Activated CD8-positive, alpha-beta memory T cell treated with anti-CD3 and anti-CD28 coated beads, Interleukin-2, amount 50 U/mL, for 48 hours (primary cell): ENCODE data around the gene MBD3L1.

ENCODE experiments used
- DNase-seq: peaks from one replicate; pipeline ENCODE4 v3.0.0-alpha.2; 2020

MBD3L1 gene

DNA sequence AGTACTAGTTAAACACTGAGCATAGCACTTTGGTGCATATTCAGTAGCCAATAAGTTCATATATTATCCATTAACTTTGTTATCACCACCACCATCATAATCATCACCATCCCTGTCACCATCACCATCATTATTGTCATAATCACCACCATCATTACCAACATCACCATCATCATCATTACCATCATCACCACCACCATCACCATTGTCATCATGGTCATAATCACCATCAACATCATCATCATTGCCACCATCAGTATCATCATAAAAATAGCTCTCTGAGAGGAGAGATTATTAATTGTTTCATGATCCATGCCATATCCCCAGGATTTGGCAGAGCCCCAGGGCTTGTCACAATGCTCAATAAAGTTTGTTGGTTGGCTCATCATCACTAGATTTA lies 49.3 kb downstream of the MBD3L1 start:
- DNase-seq: no peak

DNA sequence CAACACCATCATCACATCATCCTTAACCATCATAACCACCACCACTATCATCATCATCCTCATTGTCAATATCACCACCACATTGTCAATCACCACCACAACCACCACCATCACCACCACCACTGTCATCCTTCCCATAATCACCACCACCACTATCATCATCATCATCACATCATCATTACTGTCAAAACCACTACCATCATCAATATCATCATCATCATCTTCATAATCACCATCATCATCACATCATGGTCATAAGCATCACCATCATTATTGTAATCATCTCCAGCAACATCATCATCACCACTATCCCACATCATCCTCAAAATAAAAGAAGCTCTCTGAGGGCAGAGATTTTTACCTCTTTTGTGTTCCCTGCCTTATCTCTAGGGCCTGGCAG lies 52.2 kb downstream of the MBD3L1 start:
- no peak for DNase-seq

DNA sequence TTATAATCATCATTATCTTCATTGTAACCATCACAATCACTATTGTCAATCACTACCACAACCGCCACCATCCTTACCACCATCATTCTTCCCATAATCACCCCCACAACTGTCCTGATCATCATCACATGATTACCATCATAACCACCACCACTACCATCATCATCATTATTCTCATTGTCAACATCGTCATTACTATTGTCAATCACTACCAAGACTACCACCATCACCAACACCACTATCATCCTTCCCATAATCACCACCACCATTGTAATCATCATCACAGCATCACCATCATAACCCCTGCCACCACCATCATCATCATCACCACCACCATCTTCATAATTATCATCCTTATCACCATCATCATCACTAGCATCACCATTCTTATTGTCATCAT lies 55.2 kb downstream of the MBD3L1 start:
- DNase-seq: no peak

DNA sequence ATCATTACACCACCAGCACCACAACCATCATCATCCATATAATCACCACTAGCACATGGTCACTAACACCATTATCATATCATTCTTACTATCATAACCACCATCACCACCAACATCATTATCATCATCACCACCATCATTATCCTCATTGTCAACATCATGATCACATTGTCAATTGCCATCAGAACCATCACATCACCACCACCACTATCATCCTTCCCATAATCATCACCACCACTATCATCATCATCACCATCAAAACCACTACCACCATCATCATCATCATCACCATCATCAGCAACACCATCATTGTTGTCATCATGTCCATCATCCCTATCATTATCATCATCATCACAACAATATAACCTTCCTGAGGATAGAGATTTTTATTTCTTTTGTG lies 58.1 kb downstream of the MBD3L1 start:
- no peak for DNase-seq
